CD4-positive, alpha-beta T cell treated with Interleukin-15 for 4 hours (primary cell): ENCODE data around the gene NTRK1.

Source experiments
- DNase-seq: peaks from one replicate; pipeline ENCODE4 v3.0.0-alpha.2; 2020; ENCODE audit warnings: low spot score

Gene NTRK1

DNA sequence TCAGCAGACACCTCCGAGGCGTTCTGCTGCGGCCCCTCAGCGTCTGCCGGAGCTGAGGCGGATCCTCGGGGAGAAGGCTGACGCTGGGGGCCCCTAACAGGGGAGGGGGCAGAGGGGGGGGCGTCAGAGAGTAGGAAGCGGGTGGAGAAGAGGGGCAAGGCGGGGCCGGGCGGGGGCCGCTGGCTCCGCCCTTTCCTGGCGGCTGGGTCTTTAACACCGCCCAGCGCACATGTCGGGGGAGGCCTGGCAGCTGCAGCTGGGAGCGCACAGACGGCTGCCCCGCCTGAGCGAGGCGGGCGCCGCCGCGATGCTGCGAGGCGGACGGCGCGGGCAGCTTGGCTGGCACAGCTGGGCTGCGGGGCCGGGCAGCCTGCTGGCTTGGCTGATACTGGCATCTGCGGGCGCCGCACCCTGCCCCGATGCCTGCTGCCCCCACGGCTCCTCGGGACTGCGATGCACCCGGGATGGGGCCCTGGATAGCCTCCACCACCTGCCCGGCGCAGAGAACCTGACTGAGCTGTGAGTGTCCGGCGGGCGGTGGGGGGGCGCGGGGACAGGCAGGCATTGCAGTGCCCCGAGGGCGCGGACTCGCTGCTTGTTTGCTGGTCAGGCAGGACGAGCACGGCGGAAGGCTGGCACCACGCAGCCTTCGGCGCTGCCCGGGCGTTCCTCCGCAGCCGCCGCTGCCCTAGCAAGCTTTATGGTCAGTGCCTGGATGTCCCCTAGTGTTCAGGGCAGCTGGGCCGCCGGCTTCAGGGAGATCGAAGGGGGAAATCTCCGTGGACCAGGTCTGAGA is at the start of gene NTRK1:
NTRK1 (plus strand) TSS at position 238 of the 796 bp plus-strand sequence; CDS start at position 308, 70 bp downstream.
- peak; percentile 46 for DNase-seq

- no peak for DNase-seq
Observed at GRCh38 chr1:156811168-156811567, 49.5 kb upstream of the NTRK1 start.

DNA sequence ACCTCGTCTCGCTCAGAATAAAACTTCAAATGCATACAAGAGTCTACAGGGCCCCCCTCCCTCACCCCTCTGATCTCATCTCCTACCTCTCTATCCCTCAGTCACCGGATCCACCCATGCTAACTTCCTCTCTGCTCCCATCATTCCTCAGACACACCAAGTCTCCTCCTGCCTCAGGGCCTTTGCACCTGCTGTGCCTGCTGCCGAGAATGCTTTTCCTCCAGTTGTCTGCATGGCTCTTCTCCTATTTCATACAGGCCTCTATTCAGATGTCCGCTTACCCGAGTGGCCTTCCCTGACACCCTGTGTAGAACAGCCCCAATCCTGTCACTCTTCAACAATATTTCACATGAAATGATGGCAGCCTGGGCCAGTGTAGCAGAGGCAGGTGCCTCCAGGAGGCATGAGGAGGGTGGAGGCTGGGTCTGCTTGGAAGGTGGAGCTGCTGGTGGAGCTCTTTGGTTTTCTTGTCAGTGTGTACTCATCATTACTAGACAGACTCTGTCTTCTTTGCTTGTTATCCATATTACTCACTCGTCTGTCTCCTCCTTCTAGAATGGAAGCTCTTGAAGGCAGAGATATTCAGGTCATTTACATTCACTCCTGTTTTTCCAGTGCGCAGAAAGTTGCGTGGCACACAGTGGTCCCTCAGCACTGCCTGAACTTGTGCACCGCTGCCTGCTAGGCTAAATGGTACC is 48.2 kb upstream of the NTRK1 start:
- no peak for DNase-seq

DNA sequence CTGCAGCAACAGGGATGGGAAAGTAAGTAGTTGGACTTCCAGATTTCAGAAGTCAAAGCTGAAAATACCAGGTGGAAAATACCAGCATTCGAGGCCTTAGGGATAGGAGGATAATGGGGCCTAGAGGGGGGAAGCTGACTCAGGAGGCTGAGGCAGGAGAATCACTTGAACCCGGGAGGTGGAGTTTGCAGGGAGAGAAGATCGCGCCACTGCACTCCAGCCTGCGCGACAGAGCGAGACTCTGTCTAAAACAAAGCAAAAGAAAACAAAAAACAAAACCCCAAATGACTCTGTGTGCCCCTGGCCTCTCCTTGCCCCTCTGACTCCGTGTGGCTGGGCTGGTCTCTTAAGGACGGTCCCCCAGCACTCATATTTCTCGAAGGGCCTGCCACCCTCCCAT is 47.4 kb upstream of the NTRK1 start:
- no peak for DNase-seq

GRCh38 chr1:156813750-156814570 is 46.7 kb upstream of the NTRK1 start:
- peak; percentile 66 for DNase-seq

- peak; percentile 54 for DNase-seq
Observed at GRCh38 chr1:156814571-156815260, 45.9 kb upstream of the NTRK1 start.

DNA sequence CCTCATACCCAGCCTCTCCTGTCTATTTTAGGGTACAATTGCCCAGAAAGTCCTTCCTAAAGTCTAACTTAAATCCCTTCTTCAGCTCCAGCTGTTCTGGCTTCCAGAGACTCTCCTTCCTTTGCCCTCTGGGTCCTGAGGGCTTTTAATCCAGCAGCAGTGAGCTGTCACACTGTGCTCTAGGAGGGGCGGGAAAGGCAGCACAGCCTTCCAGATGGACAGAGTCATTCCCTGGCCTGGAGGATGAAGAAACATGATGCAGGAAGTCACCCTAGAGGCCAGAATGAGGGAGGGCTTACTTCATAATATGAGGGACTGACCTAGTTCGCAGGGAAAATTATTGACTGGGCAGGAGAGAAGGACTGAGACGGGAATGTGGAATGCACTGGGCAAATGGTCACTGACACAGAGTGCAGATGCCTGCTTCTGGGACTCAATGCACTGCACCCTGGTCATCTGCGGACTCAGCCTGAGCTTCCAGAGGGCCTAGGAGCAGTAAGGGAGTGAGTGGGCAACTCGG is 45.3 kb upstream of the NTRK1 start:
- no peak for DNase-seq

GRCh38 chr1:156815961-156816422 is 44.7 kb upstream of the NTRK1 start:
- no peak for DNase-seq

- DNase-seq = peak; percentile 93
Observed at GRCh38 chr1:156816561-156817328, 43.9 kb upstream of the NTRK1 start, which contains the start of gene SH2D2A. Gene SH2D2A (minus strand): TSS chr1:156816848. CDS start chr1:156816708, 140 bp downstream.

DNA sequence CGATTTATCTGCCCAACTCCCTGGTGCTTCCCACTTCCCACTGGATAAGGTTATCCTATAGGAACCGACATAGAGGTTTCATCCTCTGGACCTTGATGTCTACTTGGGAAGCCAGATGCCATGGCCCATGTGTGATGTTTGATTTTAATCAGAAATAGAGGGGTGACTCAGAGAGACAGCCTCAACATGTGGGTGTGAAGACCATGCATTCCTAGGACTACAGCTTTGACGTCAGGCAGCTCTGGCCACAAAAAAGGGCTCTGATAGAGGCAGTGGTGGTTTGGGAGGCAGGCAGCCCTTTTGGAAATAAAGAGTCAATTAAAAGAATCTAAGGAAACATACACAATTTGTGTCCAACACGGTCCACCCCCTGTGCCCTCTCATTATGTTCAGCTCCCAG is 38.9 kb upstream of the NTRK1 start:
- DNase-seq = no peak

GRCh38 chr1:156822680-156823079 is 38.0 kb upstream of the NTRK1 start:
- no peak for DNase-seq

- no peak for DNase-seq
Observed at GRCh38 chr1:156823210-156823790, 37.4 kb upstream of the NTRK1 start.

DNA sequence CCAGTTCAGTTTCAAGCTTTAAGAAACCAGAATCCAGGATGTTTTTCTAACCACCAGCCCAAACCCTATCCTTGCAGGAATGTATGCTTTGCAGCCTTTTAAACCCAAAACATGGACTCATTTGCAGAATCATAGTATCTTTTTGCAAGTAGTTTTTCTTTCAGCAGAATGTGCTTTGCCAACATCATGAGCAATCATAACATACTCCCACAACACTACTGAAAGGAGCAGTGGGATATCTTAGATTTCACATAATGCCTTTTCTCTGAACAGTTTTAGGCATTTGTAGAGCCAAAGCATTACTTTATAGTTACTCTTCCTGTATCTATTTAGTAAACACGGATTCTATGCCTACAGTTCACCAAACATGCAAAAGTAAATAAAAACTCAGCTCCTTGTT is 34.0 kb upstream of the NTRK1 start:
- no peak for DNase-seq

DNA sequence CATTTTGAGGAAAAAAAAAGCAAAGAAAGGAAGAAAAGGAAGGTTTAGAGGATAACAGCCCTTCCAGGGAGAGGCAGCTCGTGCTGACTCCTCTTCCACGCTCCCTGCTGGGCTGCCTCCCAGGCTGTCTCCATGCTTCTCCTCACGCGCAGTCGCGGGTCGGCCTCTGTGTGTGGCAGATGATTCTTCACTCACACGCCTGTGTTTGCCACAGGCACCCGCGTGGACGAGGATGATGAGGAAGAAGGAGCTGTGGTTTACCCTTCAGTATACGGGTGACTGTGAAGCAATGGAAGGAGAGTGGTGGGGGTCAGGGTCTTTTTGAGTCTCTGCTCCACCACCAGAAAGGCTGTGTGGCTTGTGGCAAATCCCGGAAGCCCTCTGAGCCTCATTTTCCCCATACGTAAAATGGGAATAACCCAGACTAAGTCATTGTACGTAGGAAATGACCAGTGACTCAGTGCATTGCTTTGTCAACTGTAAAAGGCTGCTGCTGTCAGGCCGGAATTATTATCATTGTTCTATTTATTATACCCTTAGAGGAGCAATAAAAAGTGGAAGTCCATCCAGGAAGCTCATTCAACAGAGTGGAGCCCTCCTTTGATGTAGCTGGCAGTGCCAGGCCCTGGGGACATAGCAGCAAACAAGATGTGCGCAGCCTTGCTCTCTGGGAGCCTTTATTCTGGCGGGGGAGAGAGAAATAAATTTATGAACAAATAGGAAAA is 32.1 kb upstream of the NTRK1 start:
- no peak for DNase-seq

GRCh38 chr1:156832434-156832833 is 28.2 kb upstream of the NTRK1 start:
- no peak for DNase-seq

DNA sequence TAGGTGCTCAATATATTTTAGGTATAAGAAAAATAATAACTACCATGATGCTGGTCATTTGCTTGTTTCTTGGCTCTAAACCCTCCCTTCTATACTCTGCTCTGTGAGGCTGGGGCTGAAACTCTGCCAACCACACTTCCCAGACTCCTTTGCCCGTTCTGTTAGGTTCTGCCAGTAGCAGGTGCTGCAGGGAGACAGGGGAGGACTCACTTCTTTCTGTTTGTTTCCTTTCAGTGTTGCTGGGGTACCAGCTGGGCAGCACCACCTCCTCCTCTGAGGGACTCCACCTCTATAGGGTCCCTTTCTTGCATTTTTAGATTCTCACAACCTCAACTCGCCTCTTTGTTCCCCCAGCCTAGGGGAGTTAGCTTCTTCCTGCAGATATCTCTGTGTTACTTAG is 27.1 kb upstream of the NTRK1 start:
- DNase-seq = no peak

DNA sequence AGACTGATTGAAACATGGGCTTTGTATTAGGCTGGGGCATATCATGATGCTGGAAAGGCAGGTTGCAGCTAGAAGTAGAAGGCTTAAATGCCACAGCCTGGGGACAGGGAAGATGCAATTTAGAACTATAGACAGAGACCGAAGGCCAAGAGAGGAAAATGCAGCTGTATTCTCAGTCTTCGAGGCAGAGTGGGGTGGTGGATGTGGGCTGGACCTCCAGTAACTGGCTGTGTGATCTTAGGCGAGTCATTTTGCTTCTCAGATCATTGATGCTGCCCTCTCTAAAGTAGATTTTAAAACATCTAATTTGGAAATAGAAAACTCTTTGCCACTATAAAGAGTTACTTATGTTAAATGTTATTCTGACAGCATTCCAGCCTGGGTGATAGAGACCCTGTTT is 26.3 kb upstream of the NTRK1 start:
- no peak for DNase-seq

- DNase-seq = peak; percentile 37
Observed at GRCh38 chr1:156836041-156836654, 24.5 kb upstream of the NTRK1 start.

GRCh38 chr1:156836892-156837291 is 23.8 kb upstream of the NTRK1 start:
- DNase-seq = no peak
